Measurements from ENCODE around the gene CTNNBL1. TPM values are rescaled to one million over a fixed set of nuclear protein-coding genes. Genes with fewer than 3 reads are reported as not detected.

Gene CTNNBL1
- total RNA-seq, 3 donors from 2014 or later (not counting 1 experiment from before 2014, with no cell fraction given), result 59.1 to 75.6 (median 67.6) TPM

DNA sequence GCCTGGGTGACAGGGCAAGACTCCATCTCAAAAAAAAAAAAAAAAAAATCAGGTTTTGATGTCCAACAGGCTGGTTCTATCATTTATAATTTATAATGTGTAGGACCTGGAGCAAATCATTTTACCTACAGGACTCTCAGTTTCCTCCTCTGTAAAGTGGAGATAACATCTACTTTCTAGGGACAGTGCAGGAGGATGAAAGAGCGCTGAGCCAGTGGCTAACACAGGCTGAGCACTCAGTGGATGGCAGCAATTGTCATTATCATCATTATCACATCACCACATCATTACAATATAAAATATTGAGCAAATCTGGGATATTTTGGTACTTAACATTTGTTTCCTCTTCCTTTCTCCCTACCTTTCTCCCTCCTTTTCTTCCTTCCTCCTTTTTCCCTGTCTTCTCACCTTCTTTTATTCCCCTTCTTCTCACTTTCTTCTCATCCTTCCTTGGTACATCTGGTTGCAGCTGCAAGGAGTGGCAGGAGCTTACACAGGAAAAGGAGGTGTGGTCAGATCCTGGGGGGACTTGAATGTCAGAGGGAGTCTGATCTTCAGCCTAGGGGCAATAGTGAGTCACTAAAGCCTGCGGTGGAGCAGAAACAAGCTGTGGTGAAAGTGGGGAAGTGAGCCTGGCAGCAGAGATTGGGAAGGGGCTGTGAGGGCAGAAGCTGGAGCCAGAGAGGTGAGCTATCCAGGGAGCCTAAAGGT, 24.6 kb upstream of the CTNNBL1 start:
- Mint-ChIP-seq H3K27me3 (ENCODE audit: low read depth in 2 of 2) (peaks cover 27 to 50% of the 10 kb centered on the region in 2 donors), H3K4me3 (no peak overlapping the region), H3K4me1 (no peaks in the 10 kb centered on the region), H3K27ac (no peak overlapping the region), H3K9me3 (no peaks in the 10 kb centered on the region), H3K36me3 (no peaks in the 10 kb centered on the region)
- Histone ChIP-seq H3K9me3 (ENCODE audit: control insufficient read depth, insufficient read depth, low read length) (no peaks in the 10 kb centered on the region), H3K4me1 (ENCODE audit: control insufficient read depth, insufficient read depth, low read length) (no peaks in the 10 kb centered on the region), H3K36me3 (ENCODE audit: control insufficient read depth, insufficient read depth, low read length) (no peaks in the 10 kb centered on the region), H3K27me3 (ENCODE audit: control insufficient read depth, insufficient read depth, low read length) (peaks cover 2% of the 10 kb centered on the region), H3K4me3 (ENCODE audit: low read length) (no peak overlapping the region), H3K27ac (ENCODE audit: low read length) (no peak overlapping the region)
- TF ChIP-seq, protein P1, sequence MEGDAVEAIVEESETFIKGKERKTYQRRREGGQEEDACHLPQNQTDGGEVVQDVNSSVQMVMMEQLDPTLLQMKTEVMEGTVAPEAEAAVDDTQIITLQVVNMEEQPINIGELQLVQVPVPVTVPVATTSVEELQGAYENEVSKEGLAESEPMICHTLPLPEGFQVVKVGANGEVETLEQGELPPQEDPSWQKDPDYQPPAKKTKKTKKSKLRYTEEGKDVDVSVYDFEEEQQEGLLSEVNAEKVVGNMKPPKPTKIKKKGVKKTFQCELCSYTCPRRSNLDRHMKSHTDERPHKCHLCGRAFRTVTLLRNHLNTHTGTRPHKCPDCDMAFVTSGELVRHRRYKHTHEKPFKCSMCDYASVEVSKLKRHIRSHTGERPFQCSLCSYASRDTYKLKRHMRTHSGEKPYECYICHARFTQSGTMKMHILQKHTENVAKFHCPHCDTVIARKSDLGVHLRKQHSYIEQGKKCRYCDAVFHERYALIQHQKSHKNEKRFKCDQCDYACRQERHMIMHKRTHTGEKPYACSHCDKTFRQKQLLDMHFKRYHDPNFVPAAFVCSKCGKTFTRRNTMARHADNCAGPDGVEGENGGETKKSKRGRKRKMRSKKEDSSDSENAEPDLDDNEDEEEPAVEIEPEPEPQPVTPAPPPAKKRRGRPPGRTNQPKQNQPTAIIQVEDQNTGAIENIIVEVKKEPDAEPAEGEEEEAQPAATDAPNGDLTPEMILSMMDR (IDR thresholded peaks at IDR 0.05), result no peak
- no peak for ATAC-seq
- WGBS (ENCODE audit: insufficient coverage), result 7% methylated on average over 1 of the region's 2 CpGs
- no peak for DNase-seq
- intact Hi-C loops (cut with micrococcal nuclease), result no loop called here

DNA sequence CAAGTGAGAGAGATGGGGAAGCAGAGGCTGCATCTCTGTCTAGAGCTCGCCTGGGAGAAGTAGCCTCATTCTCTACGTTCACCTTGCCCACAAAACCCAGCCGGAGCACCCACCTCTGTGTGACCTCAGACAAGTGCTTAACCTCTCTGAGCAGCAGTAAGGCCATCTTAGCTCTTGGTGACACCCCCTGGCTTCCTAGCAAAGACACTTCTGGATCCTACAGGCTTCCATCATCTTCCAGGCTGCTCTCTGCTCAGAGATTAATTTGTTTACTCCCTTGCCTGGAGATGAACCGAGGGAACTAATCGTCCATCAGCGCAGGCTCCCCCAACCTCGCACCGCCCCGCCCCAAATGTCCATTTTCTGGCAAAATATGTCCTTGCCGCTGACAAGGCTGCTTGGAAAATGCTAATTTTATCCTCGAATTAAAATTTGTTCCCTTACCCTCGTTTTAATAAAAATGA, 24.0 kb upstream of the CTNNBL1 start:
- WGBS (ENCODE audit: insufficient coverage), result 68% methylated on average over 12 of the region's 12 CpGs
- Mint-ChIP-seq H3K27me3 (ENCODE audit: low read depth in 2 of 2) (peaks cover 26 to 49% of the 10 kb centered on the region in 2 donors), H3K27ac (no peak overlapping the region), H3K4me1 (no peaks in the 10 kb centered on the region), H3K9me3 (no peaks in the 10 kb centered on the region), H3K4me3 (no peak overlapping the region), H3K36me3 (no peaks in the 10 kb centered on the region)
- Histone ChIP-seq H3K27ac (ENCODE audit: low read length) (no peak overlapping the region), H3K4me3 (ENCODE audit: low read length) (no peak overlapping the region), H3K9me3 (ENCODE audit: control insufficient read depth, insufficient read depth, low read length) (no peaks in the 10 kb centered on the region), H3K4me1 (ENCODE audit: control insufficient read depth, insufficient read depth, low read length) (no peaks in the 10 kb centered on the region), H3K36me3 (ENCODE audit: control insufficient read depth, insufficient read depth, low read length) (no peaks in the 10 kb centered on the region), H3K27me3 (ENCODE audit: control insufficient read depth, insufficient read depth, low read length) (peaks cover 2% of the 10 kb centered on the region)
- no peak for ATAC-seq
- DNase-seq, result no peak
- TF ChIP-seq, protein P1 (IDR thresholded peaks at IDR 0.05), result no peak
- intact Hi-C loops (cut with micrococcal nuclease), result no loop called here

DNA sequence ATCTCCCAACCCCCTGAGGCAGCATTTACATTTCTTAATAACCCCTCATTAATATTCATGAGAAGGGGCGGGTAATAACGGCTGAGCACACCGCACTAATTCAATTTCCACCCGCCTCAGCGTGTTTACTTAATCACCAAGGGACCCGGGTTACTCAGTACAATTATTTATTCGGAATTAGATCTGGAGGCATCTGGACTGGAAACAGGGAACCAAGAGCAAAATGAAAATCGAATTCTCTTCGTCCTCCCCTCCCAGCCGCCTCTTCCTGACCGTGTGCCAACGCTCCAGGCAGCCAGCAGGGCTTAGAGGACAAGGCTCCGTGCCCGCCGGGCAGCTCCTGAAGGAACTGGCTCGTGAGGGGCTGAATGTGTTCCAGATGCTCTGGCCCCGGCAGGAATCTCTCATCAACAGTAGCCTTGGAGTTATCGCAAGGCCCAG, 23.5 kb upstream of the CTNNBL1 start:
- Histone ChIP-seq H3K36me3 (ENCODE audit: control insufficient read depth, insufficient read depth, low read length) (no peaks in the 10 kb centered on the region), H3K9me3 (ENCODE audit: control insufficient read depth, insufficient read depth, low read length) (no peaks in the 10 kb centered on the region), H3K4me3 (ENCODE audit: low read length) (no peak overlapping the region), H3K4me1 (ENCODE audit: control insufficient read depth, insufficient read depth, low read length) (no peaks in the 10 kb centered on the region), H3K27ac (ENCODE audit: low read length) (no peak overlapping the region), H3K27me3 (ENCODE audit: control insufficient read depth, insufficient read depth, low read length) (peaks cover 2% of the 10 kb centered on the region)
- H3K9me3 Mint-ChIP-seq, result no peaks in the 10 kb centered on the region
- TF ChIP-seq, protein P1 (IDR thresholded peaks at IDR 0.05), result no peak
- no peak overlapping the region for H3K27ac Mint-ChIP-seq
- H3K36me3 Mint-ChIP-seq, result no peaks in the 10 kb centered on the region
- ATAC-seq (no peak), DNase-seq (no peak)
- H3K4me3 Mint-ChIP-seq, result no peak overlapping the region
- no peaks in the 10 kb centered on the region for H3K4me1 Mint-ChIP-seq
- intact Hi-C loops (cut with micrococcal nuclease), result no loop called here
- peaks cover 27 to 53% of the 10 kb centered on the region in 2 donors for H3K27me3 Mint-ChIP-seq (ENCODE audit: low read depth in 2 of 2)
- WGBS (ENCODE audit: insufficient coverage), result 61% methylated on average over 18 of the region's 18 CpGs

DNA sequence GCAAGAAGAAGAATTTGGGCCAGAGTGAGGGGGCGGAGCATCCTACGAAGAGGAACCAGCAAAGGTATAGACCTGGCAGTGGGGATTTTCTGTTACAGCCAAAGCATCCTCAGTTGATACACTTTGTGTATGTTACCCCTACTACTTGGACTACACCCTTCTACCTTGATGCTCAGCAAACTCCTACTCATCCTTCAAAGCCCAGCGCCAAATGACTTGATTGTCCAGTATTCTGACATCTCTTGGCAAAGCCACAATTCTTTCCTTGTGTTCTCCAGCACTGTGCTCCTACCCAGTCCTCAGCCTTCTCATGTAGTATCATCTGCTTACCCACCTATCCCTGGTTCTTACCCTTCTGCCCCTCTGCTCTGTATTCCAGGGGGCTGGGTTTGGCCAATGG, 21.7 kb upstream of the CTNNBL1 start:
- Histone ChIP-seq H3K36me3 (ENCODE audit: control insufficient read depth, insufficient read depth, low read length) (no peaks in the 10 kb centered on the region), H3K27me3 (ENCODE audit: control insufficient read depth, insufficient read depth, low read length) (peaks cover 2% of the 10 kb centered on the region), H3K4me3 (ENCODE audit: low read length) (no peak overlapping the region), H3K27ac (ENCODE audit: low read length) (no peak overlapping the region), H3K4me1 (ENCODE audit: control insufficient read depth, insufficient read depth, low read length) (no peaks in the 10 kb centered on the region), H3K9me3 (ENCODE audit: control insufficient read depth, insufficient read depth, low read length) (no peaks in the 10 kb centered on the region)
- Mint-ChIP-seq H3K36me3 (no peaks in the 10 kb centered on the region), H3K4me1 (no peaks in the 10 kb centered on the region), H3K4me3 (no peak overlapping the region), H3K27me3 (ENCODE audit: low read depth in 2 of 2) (peaks cover 30 to 65% of the 10 kb centered on the region in 2 donors), H3K27ac (no peak overlapping the region), H3K9me3 (no peaks in the 10 kb centered on the region)
- ATAC-seq (no peak), DNase-seq (no peak)
- WGBS (ENCODE audit: insufficient coverage), result 94% methylated on average over 3 of the region's 3 CpGs
- TF ChIP-seq, protein P1 (IDR thresholded peaks at IDR 0.05), result no peak
- intact Hi-C loops (cut with micrococcal nuclease), result no loop called here

Data from natural killer cell (primary cell).